Inflammatory macrophage treated with lipopolysaccharide for 4 hours (primary cell): Measurements from ENCODE around the gene EZR.
A peak's percentile ranks its signal among the peaks of the same experiment; 100 is the strongest.

Source experiments
- DNase-seq: peaks from one replicate; pipeline ENCODE4 v3.0.0-alpha.2; 2020

Gene EZR

GRCh38 chr6:158816803-158817727, 2.1 kb downstream of the EZR start:
- peak; percentile 24 for DNase-seq

DNA sequence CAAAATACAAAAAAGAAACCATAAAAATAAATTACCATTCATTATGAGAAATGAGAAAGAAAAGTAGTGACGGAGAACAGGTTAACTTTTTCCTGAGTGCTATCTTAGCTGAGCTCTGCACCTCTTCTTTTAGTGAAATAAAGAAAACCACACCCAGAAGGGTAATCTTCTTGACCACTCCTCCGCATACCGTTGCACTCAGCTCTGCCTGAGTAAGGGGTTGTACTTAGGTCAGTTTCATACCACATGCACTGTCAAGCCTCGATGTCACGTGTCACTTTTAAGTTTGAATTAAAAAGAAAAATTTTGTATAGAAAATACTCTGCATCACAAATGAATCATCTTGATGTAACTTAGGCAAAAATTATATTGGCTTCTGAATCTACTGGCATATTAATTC, 2.8 kb downstream of the EZR start:
- no peak for DNase-seq

DNA sequence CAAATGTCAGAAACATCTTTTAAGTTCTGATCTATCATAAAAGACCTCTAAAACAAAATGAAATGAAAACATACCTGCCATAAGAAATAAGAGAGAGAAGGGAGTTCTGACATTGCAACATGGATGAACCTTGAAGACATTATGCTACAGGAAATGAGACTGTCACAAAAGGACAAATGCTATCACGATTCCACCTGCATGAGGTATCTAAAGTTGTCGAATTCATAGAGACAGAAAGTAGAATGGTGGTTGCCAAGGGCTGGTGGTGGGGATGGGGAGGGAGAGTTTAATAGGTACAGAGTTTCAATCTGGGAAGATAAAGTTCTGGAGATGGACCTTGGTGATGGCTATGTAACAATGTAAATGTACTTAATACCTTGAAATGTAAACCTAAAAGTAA, 3.3 kb downstream of the EZR start:
- DNase-seq, result no peak

GRCh38 chr6:158815379-158815724, 3.8 kb downstream of the EZR start:
- no peak for DNase-seq

DNA sequence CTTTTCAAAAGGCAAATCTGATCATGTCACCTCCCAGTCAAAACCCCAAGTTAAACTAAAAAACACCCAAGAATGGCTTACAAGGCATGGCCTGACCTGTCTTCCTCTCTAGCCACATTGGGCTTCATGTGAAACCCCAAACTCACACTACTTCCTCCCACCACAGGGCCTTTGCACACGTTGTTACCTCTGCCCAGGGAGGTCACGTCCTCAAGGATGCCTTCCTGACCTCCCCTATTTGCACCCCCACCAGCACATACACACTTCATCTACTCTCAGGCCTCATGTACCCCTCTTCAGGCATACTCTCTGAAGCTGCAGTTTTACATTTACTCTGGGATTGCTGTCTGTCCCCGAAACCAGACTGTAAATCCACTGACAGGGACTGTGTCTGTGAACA, 6.1 kb downstream of the EZR start:
- no peak for DNase-seq

GRCh38 chr6:158812611-158813010, 6.6 kb downstream of the EZR start:
- DNase-seq, result no peak

DNA sequence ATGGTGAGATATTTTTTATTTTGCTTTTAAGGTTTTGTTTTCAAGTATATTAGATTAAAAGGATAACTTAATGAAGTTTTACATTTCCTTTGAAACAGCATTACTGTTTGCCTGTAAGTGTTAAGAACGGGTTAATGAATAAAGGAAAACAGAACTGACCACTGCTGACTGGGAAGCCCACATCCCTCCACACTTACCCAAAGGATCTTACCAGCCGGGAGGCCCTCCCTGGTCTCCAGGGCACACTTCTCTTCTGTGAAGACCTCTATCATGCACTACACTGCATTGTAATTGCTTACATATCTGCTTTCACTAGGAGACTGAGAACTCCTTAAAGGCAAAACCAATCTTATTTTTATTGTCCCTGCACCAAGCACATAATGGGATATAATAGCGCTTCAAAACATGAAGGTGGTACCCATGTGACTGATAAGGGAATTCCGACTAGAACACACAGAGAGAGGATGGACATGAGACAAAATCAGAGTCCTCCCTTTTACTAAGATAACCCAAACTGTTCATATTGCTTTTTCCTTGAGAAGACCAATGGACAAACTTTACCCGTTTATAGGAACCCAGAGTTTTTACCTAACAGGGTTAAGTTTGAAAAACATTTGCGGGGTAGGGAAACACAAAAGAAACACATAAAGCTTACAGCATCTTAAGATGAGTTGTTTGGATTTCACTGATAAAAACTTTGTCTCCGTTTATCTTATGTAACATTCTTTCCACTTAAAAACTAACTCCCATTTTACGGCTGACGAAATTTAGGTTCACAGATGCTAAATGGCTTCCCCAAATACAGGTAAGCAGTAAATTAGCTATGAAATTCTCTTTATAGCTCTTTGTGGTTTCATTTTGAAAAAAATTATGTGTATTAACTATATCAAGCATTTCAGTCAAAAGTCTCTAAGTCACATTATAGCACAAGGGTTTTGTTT, 8.7 kb downstream of the EZR start:
- no peak for DNase-seq

GRCh38 chr6:158808941-158809678, 10.1 kb downstream of the EZR start:
- DNase-seq, result peak; percentile 32

DNA sequence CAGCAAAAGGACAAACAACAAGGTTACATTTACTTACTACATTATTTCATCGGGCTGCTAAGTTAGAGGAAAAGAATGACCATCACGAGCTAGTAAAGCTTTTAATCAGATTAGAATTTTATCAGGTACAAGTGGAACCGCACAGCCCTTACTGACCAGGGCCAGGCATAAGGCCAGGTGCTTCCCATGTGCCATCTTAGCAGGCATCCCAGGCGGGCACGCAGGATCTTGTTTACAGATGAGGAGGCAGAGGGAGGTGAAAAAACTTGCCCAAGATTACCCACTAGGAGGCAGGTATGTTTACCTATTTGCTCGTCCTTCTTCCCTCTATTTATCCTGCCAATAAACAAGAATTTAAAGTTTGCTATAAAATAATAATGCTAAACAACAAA, 10.7 kb downstream of the EZR start:
- DNase-seq, result no peak

DNA sequence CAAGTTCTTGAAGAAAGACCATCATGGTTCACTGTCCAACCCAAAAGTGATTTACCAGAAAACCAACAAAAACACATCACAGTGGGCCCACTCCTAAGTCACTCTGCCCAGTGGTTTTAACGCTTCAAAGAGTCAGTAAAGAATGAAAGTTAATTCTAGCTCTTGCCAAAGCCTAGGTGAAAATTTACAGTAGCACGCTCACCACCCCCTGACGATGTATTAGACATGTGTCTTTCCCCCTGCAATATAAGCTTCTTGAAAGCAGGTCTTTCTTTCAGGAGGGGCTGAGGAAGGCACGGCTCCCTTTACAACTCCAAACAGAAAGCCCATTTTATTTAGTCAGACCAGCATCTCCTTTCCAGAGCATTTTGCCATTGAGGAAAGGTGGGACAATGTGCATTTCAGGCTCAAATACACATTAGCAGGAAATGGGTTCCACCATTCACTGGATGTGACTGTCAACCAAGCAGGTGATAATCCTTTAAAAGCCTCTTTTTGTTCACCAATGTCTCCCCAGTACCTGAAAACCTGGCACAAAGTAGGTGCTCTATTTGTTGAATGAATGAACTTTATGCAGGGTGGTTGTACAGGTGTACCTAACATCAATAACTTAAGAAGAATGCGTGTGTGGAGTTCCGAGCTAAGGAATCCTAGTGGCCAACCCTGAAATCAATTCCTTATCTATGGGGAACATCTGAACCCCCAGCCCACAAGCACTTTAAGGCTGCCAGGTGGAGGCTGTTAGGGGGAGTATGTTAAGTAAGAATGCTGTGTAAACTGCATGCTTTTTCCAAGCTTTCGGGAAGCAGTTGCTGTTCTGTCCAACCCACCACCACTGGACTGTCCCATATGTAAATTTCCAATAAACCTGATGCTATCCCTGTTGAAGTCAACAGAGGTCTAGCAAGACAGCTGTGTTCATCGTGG, 11.4 kb downstream of the EZR start:
- no peak for DNase-seq

GRCh38 chr6:158805698-158806377, 13.3 kb downstream of the EZR start:
- DNase-seq, result no peak

- no peak for DNase-seq
These were observed 15.0 kb downstream of the EZR start for GRCh38 chr6:158804207-158804606.

DNA sequence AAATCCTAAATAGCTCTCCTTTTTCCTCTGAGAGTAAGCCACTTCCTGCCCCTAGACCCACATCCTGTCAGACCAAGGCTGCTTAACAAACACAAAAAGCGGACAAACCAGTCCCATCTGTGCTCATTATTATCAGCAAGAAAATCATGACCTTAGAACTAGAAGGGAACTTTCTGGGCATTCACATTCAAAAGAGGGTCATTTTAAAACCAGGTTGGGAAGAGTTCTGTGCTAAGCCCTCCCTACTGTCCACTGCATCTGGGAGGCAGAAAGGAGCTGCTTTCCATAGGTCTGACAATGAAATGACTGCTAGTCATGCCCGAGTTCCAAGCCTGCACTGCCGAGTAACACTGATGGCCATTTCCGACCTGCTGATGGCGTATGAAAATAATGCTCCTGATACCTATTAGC, 15.4 kb downstream of the EZR start:
- DNase-seq, result no peak

DNA sequence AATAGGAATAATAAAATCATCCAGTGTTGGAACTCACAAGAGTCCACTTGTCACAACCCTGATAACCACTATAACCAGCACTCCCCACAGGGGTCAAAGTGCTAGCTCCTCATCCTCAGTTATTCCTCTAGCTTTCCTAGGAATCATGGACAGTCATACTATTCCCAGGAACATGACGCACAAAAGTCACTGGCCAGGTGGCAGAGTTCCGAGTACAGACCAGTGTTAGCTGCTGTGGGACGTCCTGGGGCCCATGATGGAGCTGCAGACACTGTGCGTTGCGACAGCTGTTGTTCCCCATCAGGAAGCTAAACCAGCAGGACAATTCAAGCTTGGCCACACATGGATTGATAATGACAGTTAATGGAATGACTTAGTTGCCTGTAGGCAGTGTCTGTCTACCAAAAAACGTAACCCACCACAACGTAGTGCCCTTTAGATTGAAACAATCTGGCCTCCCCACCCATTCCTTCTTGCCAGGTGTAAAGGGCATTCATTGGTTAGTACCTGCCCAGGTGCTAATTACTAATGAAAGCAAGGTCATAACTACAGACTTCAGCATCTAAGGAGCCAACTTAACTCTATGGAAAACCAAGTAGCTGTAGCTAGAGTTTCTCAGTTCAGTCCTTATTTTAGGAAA, 17.4 kb downstream of the EZR start:
- no peak for DNase-seq

- no peak for DNase-seq
These were observed 19.9 kb downstream of the EZR start for GRCh38 chr6:158799051-158799792.

DNA sequence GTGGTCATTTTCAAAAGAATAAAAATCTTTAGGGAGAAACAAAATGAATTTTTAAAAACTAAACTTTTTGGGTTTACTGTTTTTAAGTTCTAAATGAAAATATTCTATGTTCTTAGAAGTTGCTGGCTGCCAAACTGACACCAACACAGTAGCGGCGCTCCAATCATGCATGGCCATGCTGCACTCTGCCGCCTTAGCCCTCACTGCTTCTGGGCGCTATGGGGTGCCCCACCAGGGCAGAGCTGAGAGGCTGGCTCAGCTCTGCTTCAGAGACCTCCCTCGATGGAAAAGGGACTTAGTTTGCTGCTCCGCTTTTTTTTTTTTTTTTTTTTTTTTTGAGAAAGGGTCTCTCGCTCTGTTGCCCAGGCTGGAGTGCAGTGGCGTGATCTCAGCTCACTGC, 20.9 kb downstream of the EZR start:
- no peak for DNase-seq

DNA sequence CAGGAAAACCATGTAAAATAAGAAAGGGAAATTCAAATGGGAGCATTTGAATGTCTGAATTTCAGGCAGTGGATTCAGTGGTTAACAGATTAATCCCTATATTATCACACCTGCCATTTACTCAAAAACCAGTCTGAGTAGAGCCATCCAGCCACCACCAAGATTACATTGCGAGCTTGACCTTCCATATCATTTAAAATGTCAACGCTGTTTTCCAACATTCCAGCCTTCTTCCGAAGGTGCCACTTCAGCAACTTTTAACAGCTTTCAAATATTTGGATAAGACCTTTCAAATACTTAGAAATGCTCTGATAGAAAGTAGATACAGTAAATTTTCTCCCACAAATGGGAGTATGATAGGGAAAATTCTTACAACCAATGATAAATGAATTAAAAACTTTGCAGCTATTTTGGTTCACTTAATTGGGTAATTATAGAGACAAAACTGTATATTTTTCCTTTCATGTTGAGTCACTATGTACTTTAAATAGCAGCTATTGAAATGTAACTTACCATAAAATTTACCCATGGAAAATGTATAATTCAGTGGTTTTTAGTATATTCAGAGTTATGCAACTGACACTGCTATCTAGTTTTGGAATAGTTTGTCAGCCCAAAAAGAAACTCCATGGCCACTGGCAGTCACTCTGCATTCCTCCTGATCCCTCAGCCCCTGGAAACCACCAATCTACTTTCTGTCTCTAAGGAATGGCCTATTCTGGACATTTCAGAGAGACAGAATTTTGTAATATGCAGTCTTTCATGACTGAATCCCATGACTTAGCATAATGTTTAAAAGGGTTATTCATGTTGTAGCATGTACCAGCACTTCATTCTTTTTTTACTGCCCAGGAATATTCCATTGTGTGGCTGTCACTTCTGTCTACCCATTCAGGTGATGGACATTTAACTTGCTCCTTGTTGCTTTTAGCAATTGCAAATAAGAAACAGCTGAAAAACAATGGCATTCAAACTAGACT, 21.5 kb downstream of the EZR start:
- DNase-seq, result peak; percentile 44

DNA sequence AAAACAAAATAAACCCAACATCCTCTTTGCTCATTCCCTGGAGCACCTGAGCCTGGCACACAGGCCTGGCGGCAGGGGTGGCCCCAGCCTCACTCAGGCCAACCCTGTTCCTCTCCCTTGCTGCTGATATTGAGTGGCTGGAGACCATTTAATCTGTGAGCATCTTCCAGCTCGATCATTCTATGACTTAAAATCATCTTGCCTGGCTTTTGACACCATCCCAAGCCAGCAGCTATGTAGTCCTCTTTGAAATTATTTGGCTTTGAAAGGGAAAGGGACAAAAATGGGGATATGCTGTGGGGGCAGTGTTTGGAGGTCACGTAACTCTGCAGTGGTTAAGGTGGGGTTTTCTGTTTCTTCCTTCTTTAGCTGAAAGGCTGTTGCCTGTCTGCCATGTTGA, 22.8 kb downstream of the EZR start:
- DNase-seq, result no peak

- DNase-seq, result no peak
These were observed 23.7 kb downstream of the EZR start for GRCh38 chr6:158795516-158795915.
